Upper lobe of right lung (tissue), 1 donor: ENCODE measurements around the gene BUD31. TPM values are rescaled to one million over a fixed set of nuclear protein-coding genes. Genes with fewer than 3 reads are reported as not detected.
"Not testable (repeated sequence)": the region's sequence is repeated elsewhere in the genome, so short reads cannot be mapped to it uniquely, and the experiment has no call there.

Experiments
- ATAC-seq: fragments of 200-7000 bp; cut with Tn5 transposase; one replicate; pipeline ENCODE4 v1.9.1; 2020; ENCODE audit warnings: mild to moderate bottlenecking, moderate library complexity
- DNase-seq: peaks from one replicate; pipeline ENCODE4 v3.0.0-alpha.2; 2020
- H3K27ac ChIP-seq: fragments of 200-600 bp; one replicate; pipeline ENCODE4 v1.8.0; 2022
- H3K27me3 ChIP-seq: fragments of 200-600 bp; one replicate; pipeline ENCODE4 v1.8.0; 2022; ENCODE audit warnings: mild to moderate bottlenecking
- H3K36me3 ChIP-seq: fragments of 200-600 bp; one replicate; pipeline ENCODE4 v1.8.0; 2022
- H3K4me1 ChIP-seq: fragments of 200-600 bp; one replicate; pipeline ENCODE4 v1.8.0; 2022
- H3K4me3 ChIP-seq: fragments of 200-600 bp; one replicate; pipeline ENCODE4 v1.8.0; 2022; ENCODE audit warnings: mild to moderate bottlenecking
- H3K9me3 ChIP-seq: fragments of 200-600 bp; one replicate; pipeline ENCODE4 v1.8.0; 2022
- CTCF ChIP-seq: fragments of 200-600 bp; IDR thresholded peaks from one replicate; pipeline ENCODE4 v1.8.0; 2022; ENCODE audit warnings: antibody characterized with exemption
- intact Hi-C: fragments of 100-400 bp; cut with DNase I; formaldehyde crosslinking; loops from one replicate; pipeline ENCODE4 v1.11.0; 2022
- total RNA-seq: library from RNA; stranded (reverse); fragmentation: NEBNext Ultra II Directional; extraction: Animal tissue kit (Norgen Biotek cat#: 25700); gene quantifications from one replicate; pipeline ENCODE4 v1.2.1, GENCODE V29; 2021
- donor health status: DM: no; HTN: yes; CAD: no; lungs with severe emphysema.

BUD31 gene
- total RNA-seq, 1 donor from 2014 or later: 72.0 TPM

DNA sequence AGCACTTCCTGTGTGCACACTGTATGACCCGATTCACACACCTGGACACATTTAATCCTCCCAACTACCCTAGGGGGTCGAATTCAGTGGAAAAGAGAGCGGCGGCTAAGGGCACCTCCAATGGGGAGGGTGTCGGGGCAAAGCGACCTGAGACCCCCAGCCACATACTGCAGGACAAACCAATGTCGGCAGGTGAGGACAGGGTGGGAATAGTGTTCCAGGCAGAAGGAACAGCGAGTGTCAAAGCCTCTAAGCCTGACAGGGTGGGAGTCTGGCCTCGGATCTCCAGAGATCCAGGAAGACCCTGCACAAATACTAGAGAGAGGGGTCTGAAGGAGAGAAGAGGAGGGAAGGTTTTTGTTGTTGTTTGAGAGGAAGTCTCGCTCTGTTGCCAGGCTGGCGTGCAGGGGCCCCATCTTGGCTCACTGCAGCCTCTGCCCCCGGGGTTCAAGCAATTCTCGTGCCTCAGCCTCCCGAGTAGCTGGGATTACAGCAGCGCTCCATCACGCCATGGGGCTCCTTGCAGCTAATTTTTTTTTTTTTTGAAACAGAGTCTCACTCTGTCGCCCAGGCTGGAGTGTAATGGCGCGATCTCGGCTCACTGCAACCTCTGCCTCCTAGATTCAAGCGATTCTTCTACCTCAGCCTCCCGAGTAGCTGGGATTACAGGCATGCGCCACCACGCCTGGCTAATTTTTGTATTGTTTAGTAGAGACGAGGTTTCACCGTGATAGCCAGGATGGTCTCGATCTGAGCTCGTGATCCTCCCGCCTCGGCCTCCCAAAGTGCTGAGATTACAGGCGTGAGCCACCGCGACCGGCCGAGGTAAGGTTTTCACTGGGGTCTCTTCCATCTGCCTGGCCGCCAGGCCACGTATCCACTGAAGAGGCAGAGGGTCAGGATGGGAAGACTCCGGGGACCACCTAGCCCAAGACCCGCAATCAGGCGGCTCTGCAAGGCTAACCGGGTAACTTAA, 35.4 kb upstream of the BUD31 start:
- ATAC-seq (no peak), DNase-seq (no peak)
- Histone ChIP-seq H3K4me3 (peak overlapping the region; percentile 90), H3K27me3 (no peaks in the 10 kb centered on the region), H3K36me3 (peaks cover 26% of the 10 kb centered on the region), H3K9me3 (no peaks in the 10 kb centered on the region), H3K4me1 (peaks cover 40% of the 10 kb centered on the region), H3K27ac (peak overlapping the region; percentile 95)
- intact Hi-C loops: no loop called here
- TF ChIP-seq CTCF: no peak

DNA sequence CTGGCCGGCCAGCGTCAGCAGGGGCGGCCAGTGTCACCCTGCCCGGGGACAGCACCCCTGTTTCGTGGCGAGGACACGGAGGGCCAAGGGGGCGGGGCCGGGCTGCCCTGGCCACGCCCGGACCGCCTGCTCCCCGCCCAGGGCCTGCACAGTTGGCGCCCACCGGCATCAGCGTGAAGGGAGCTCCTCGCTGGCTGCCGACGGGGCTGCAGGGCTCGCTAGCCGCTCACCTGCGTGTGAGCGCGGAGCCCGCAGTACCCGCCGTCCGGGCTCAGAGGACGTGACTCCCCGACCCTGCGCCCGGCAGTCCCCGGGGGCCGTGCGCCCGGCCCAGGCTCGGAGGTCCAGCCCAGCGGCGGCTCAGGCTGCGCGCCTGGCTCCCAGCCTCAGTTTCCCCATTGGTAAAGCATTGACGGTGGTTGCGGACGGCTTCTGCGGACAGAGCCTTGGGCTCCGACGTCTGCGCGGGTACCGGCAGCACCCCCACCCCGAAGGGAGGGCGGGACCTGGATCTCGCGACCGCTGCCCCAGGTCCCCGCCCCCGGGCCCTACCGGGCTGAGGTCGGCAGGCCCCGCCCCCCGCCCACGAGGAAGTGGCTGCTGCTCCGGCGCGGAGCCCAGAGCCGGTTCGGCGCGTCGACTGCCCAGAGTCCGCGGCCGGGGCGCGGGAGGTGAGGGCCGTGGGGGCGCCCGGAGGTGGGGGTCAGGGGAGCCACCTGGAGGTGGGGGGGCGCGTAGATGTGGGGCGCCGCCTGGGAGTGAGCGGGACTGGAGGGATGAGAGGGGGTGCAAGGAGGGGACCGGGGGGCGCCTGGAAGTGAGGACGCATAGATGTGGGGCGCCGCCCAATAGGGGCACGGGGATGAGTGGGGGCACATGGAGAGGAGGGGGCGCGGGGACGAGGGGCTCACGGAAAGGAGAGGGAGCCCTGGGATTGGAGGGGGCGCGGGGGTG, 34.4 kb upstream of the BUD31 start, which contains the start of gene ARPC1B:
Gene ARPC1B, plus strand, starts transcription at position 620 of the 954 bp plus-strand sequence. CDS start 10,985 bp downstream, outside the sequence.
- ATAC-seq: peak; percentile 86
- intact Hi-C loops: no loop called here
- Histone ChIP-seq H3K27ac (peak within 1 kb of the TSS; percentile 95), H3K9me3 (no peaks in the 10 kb centered on the region), H3K4me1 (peaks cover 50% of the 10 kb centered on the region), H3K4me3 (peak within 1 kb of the TSS; percentile 90), H3K36me3 (peaks cover 25% of the 10 kb centered on the region), H3K27me3 (no peaks in the 10 kb centered on the region)
- no peak for TF ChIP-seq CTCF
- DNase-seq: peak; percentile 96

DNA sequence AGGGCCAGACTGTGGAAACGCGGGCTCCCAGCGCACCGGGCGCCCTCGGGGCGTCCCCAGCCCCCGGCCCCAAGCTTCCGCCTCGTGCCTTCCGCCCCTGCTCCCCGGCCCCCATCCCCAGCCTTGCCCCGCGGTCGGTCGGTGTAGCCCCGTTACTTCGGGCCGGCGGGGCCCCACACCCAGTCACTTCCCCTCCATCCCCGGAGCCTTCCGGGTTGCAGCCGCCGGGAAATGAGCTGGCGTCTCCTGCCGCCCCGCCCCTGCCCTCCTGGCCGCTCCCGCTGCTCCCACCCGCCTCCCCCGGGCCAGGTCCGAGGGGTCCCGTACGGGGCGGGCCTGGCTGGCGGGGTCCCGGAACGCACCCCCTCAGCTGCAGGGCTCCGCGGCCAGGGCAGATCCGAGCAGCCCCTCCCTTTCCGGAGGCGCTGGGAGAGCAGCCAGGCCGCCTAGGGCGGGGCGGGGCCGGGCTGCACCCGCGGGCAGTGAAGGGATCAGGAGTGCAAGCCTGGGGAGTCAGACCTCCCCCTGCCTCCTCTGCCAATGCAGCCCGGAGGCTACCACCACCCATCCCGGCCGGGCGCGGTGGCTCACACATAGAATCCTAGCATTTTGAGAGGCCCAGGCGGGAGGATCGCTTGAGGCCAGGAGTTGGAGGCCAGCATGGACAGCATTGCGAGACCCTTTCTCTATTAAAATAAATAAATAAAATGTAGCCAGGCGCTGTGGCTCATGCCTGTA, 33.5 kb upstream of the BUD31 start:
- Histone ChIP-seq H3K27ac (peak overlapping the region; percentile 95), H3K36me3 (peaks cover 25% of the 10 kb centered on the region), H3K27me3 (no peaks in the 10 kb centered on the region), H3K4me3 (peak overlapping the region; percentile 90), H3K9me3 (no peaks in the 10 kb centered on the region), H3K4me1 (peaks cover 57% of the 10 kb centered on the region)
- TF ChIP-seq CTCF: no peak
- intact Hi-C loops: no loop called here
- peak; percentile 93 for DNase-seq
- ATAC-seq: peak; percentile 75

- peaks cover 33% of the 10 kb centered on the region for H3K36me3 ChIP-seq
- intact Hi-C loops: no loop called here
- ATAC-seq: peak; percentile 69
- H3K27me3 ChIP-seq: no peaks in the 10 kb centered on the region
- H3K27ac ChIP-seq: peak overlapping the region; percentile 90
- H3K9me3 ChIP-seq: no peaks in the 10 kb centered on the region
- H3K4me1 ChIP-seq: peaks cover 58% of the 10 kb centered on the region
- no peak for TF ChIP-seq CTCF
- no peak for DNase-seq
- peak overlapping the region; percentile 37 for H3K4me3 ChIP-seq
Observed at GRCh38 chr7:99379043-99379577, 29.7 kb upstream of the BUD31 start.

DNA sequence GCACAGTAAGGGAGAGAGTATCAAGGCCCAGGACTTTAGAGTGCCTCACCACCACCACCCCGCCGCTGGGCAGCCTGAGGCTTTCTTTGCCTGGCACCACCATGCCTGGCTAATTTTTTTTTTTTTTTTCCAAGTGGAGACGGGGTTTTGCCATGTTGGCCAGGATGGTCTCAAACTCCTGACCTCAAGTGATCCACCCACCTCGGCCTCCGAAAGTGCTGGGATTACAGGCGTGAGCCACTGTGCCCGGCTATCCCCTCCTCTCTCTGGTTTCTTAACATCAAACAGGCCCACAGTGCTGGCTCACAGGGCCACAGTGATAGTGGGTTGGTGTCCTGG, 29.1 kb upstream of the BUD31 start:
- H3K27me3 ChIP-seq, intact Hi-C loops, DNase-seq, H3K9me3 ChIP-seq, ATAC-seq: not testable (repeated sequence)
- Histone ChIP-seq H3K36me3 (peaks cover 33% of the 10 kb centered on the region), H3K4me3 (peak overlapping the region; percentile 37), H3K4me1 (peaks cover 58% of the 10 kb centered on the region), H3K27ac (peak overlapping the region; percentile 90)
